Activated CD8-positive, alpha-beta T cell treated with anti-CD3 and anti-CD28 coated beads, Interleukin-2, amount 10 ng/mL, durations not matched to agents 7 days and 5 days (primary cell): ENCODE measurements around the gene SEMA3C. TPM values are rescaled to one million over a fixed set of nuclear protein-coding genes. Genes with fewer than 3 reads are reported as not detected.
A peak's percentile ranks its signal among the peaks of the same experiment; 100 is the strongest.

Source experiments
- ATAC-seq: fragments of 150-1000 bp; cut with Tn5 transposase; one replicate; pipeline ENCODE4 v1.10.0; 2021; ENCODE audit warnings: moderate library complexity
- CTCF ChIA-PET: fragments of 350-600 bp; sonication (Branson Sonifier 250); formaldehyde crosslinking; loops from one replicate; lab custom pipeline; 2021; ENCODE audit warnings: antibody characterized with exemption; lab: Charles Lee
- POLR2A ChIA-PET: fragments of 350-600 bp; sonication (Branson Sonifier 250); formaldehyde crosslinking; loops from one replicate; lab custom pipeline; 2021; ENCODE audit warnings: antibody characterized with exemption; lab: Charles Lee
- DNase-seq: peaks from one replicate; pipeline ENCODE4 v3.0.0-alpha.2; 2020
- H3K27ac Mint-ChIP-seq: one replicate; pipeline ENCODE4 v1.8.0; 2021; ENCODE audit warnings: mild to moderate bottlenecking, mixed read lengths
- H3K27me3 Mint-ChIP-seq: one replicate; pipeline ENCODE4 v1.8.0; 2021; ENCODE audit warnings: low read depth, mixed read lengths
- H3K36me3 Mint-ChIP-seq: one replicate; pipeline ENCODE4 v1.8.0; 2021; ENCODE audit warnings: low read depth, mixed read lengths
- H3K4me1 Mint-ChIP-seq: one replicate; pipeline ENCODE4 v1.8.0; 2021; ENCODE audit warnings: low read depth, mixed read lengths
- H3K4me3 Mint-ChIP-seq: one replicate; pipeline ENCODE4 v1.8.0; 2021; ENCODE audit warnings: mild to moderate bottlenecking, mixed read lengths
- H3K9me3 Mint-ChIP-seq: one replicate; pipeline ENCODE4 v1.8.0; 2022; ENCODE audit warnings: mixed read lengths; ENCODE audit not compliant: insufficient read depth
- total RNA-seq, 2 experiments: library from RNA; stranded (reverse); gene quantifications; one replicate each; pipeline ENCODE4 v1.2.3, GENCODE V29; 2021

Gene SEMA3C
- total RNA-seq: not detected

DNA sequence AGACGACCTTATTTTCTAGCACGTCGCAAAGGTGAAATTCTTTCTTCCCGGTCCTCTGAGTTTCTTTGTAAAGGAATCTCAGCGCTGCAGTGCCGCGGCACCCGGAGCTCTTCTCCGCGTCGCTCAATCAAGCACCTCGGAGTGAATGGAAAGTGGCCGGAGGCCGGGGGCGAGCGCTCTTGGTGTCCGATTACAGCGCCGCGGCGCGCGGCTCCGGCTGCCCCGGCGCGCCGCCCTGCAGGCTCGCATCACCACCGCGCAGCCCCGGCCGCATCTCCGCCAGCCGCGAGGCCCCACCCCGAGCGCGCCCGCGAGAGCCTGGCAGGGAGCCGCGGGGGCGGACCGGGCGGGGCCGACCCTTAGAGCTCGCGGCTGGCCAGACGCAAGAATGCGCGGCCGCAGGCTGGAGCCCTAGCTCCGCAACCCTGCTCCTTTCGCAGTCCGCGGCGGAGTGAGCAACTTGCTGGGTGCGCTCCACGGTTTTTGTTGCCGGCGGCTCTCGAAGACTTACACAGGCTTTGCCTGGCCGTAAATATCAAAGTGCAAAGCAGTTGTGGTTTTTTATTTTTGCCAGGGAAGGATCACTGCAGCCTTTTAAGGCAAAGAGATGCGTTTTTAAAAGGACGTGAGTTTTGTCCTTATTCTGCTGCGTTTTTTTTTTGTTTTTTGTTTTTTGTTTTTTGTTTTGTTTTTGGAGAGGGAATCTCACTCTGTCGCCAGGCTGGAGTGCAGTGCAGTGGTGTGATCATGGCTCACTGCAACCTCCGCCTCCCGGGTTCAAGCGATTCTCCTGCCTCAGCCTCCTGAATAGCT is at the start of gene SEMA3C:
Gene SEMA3C (minus strand): TSS at position 143 of the 813 bp plus-strand sequence. CDS start 2,270 bp downstream, outside the sequence.
- H3K27ac Mint-ChIP-seq: no peak within 1 kb of the TSS
- CTCF ChIA-PET: no interaction called here
- H3K9me3 Mint-ChIP-seq: no peaks in the 10 kb centered on the region
- H3K27me3 Mint-ChIP-seq: peaks cover 42% of the 10 kb centered on the region
- H3K4me1 Mint-ChIP-seq: peaks cover 8% of the 10 kb centered on the region
- DNase-seq (peak; percentile 22), ATAC-seq (peak; percentile 87)
- H3K4me3 Mint-ChIP-seq: peak within 1 kb of the TSS; percentile 44
- POLR2A ChIA-PET: no interaction called here
- H3K36me3 Mint-ChIP-seq: no peaks in the 10 kb centered on the region

GRCh38 chr7:80968606-80969005 is 49.8 kb upstream of the SEMA3C start:
- DNase-seq (no peak), ATAC-seq (no peak)
- no peaks in the 10 kb centered on the region for H3K36me3 Mint-ChIP-seq
- H3K27ac Mint-ChIP-seq: no peak overlapping the region
- H3K4me1 Mint-ChIP-seq: no peaks in the 10 kb centered on the region
- no peak overlapping the region for H3K4me3 Mint-ChIP-seq
- CTCF ChIA-PET: no interaction called here
- no peaks in the 10 kb centered on the region for H3K9me3 Mint-ChIP-seq
- H3K27me3 Mint-ChIP-seq: no peaks in the 10 kb centered on the region
- POLR2A ChIA-PET: no interaction called here

DNA sequence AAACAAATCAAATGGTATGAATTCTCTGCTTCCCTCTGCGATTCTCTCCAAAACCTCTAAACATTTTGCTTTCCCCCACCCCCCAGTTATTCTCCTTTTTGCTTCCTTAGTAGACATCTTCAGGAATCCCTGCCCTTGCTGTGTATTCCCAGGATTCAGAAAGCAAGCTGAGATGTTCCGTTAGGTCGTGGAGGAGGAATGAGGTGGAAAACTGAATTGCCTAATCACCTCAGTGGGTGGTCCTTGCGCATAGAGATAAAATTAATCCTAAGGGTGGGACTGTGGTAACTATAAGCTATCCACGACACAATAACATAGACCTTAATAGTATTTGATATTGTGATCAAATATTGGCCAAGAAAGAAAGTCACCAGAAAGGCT is 49.1 kb upstream of the SEMA3C start:
- Mint-ChIP-seq H3K9me3 (no peaks in the 10 kb centered on the region), H3K36me3 (no peaks in the 10 kb centered on the region), H3K4me1 (no peaks in the 10 kb centered on the region), H3K27me3 (no peaks in the 10 kb centered on the region), H3K27ac (no peak overlapping the region), H3K4me3 (no peak overlapping the region)
- ChIA-PET CTCF (no interaction called here), POLR2A (no interaction called here)
- no peak for ATAC-seq
- DNase-seq: no peak

- Mint-ChIP-seq H3K4me3 (no peak overlapping the region), H3K36me3 (no peaks in the 10 kb centered on the region), H3K4me1 (no peaks in the 10 kb centered on the region), H3K9me3 (no peaks in the 10 kb centered on the region), H3K27me3 (no peaks in the 10 kb centered on the region), H3K27ac (no peak overlapping the region)
- ATAC-seq (no peak), DNase-seq (no peak)
- CTCF ChIA-PET: no interaction called here
- POLR2A ChIA-PET: no interaction called here
Observed at GRCh38 chr7:80967071-80967916, 48.4 kb upstream of the SEMA3C start.

GRCh38 chr7:80960244-80960795 is 41.5 kb upstream of the SEMA3C start:
- H3K4me1 Mint-ChIP-seq: no peaks in the 10 kb centered on the region
- ATAC-seq: no peak
- H3K36me3 Mint-ChIP-seq: no peaks in the 10 kb centered on the region
- CTCF ChIA-PET: no interaction called here
- no peak overlapping the region for H3K4me3 Mint-ChIP-seq
- no peaks in the 10 kb centered on the region for H3K27me3 Mint-ChIP-seq
- H3K9me3 Mint-ChIP-seq: no peaks in the 10 kb centered on the region
- POLR2A ChIA-PET: no interaction called here
- H3K27ac Mint-ChIP-seq: no peak overlapping the region
- no peak for DNase-seq

DNA sequence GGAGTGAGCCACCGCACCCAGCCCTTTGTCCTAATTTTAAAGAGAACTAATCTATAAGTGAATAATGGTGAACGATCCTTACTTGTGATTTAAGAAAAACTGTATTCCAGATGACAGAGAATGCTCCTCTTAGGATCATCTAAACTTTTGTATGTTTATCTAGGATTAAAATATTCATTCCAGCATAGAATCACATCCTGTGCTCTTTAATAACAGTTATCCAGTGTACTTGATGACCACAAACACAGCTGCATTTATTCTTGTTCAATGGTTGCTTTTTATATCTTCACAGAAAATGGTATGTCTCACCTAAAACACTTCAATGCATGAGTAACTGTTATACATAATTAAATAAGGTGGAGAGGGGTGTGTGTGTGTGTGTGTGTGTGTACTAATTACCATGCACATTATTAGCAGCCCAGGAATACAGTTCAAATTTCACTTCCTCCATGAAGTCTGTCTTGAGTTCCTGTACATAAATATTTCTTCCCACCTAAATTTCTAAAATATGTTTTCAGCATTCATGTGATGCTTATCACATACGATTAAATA is 38.5 kb upstream of the SEMA3C start:
- no peaks in the 10 kb centered on the region for H3K9me3 Mint-ChIP-seq
- no peak for ATAC-seq
- H3K4me3 Mint-ChIP-seq: no peak overlapping the region
- ChIA-PET CTCF (no interaction called here), POLR2A (no interaction called here)
- DNase-seq: no peak
- no peaks in the 10 kb centered on the region for H3K4me1 Mint-ChIP-seq
- H3K27me3 Mint-ChIP-seq: no peaks in the 10 kb centered on the region
- no peaks in the 10 kb centered on the region for H3K36me3 Mint-ChIP-seq
- no peak overlapping the region for H3K27ac Mint-ChIP-seq

- no peak overlapping the region for H3K27ac Mint-ChIP-seq
- ChIA-PET POLR2A (no interaction called here), CTCF (no interaction called here)
- H3K27me3 Mint-ChIP-seq: no peaks in the 10 kb centered on the region
- no peak for ATAC-seq
- DNase-seq: no peak
- no peaks in the 10 kb centered on the region for H3K4me1 Mint-ChIP-seq
- H3K4me3 Mint-ChIP-seq: no peak overlapping the region
- no peaks in the 10 kb centered on the region for H3K9me3 Mint-ChIP-seq
- H3K36me3 Mint-ChIP-seq: no peaks in the 10 kb centered on the region
Observed at GRCh38 chr7:80954191-80954590, 35.3 kb upstream of the SEMA3C start.

DNA sequence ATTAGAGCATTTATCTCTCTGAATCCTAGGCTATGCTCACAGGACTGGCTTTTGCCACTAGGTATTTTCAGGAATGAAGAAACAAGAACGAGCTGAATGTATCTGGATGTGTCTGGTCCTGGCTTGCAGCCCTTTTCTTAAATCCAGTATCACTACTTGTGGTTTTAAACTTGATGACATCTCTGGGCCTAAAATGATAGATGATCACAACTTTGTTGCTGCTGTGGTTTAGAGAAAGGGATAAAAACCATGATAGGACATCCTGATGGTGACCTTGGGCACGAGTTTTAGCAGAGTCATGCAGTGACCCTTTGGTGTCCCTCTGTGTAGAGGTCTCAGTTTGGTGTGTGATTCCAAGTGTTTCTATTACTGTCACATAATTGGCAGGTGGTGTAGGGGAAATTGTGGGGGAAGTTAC is 31.7 kb upstream of the SEMA3C start:
- Mint-ChIP-seq H3K36me3 (no peaks in the 10 kb centered on the region), H3K27ac (no peak overlapping the region), H3K27me3 (no peaks in the 10 kb centered on the region), H3K4me1 (no peaks in the 10 kb centered on the region), H3K4me3 (no peak overlapping the region), H3K9me3 (no peaks in the 10 kb centered on the region)
- ChIA-PET POLR2A (no interaction called here), CTCF (no interaction called here)
- DNase-seq (no peak), ATAC-seq (no peak)

- Mint-ChIP-seq H3K27me3 (no peaks in the 10 kb centered on the region), H3K9me3 (no peaks in the 10 kb centered on the region), H3K27ac (no peak overlapping the region), H3K4me3 (no peak overlapping the region), H3K36me3 (no peaks in the 10 kb centered on the region), H3K4me1 (no peaks in the 10 kb centered on the region)
- ChIA-PET POLR2A (no interaction called here), CTCF (no interaction called here)
- DNase-seq (no peak), ATAC-seq (no peak)
Observed at GRCh38 chr7:80949449-80949848, 30.6 kb upstream of the SEMA3C start.

DNA sequence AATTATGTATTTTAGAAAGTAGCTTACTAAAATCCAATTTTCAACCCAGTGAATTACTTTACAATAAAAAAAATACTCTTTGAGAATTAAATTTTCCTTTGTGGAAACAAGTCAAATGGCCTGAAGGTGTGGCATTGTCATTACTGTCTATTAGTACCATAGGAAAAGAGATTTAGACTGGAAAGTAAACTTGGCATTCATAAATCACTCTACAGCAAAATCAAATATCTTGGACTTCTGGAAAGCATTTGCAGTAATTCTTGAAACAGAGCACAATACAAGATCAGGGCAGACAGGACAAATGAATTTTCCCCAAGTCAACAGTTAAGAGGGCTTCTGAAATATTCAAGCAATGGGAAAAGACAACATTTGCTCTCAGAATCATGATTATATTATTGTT is 28.0 kb upstream of the SEMA3C start:
- no peak for DNase-seq
- Mint-ChIP-seq H3K27ac (no peak overlapping the region), H3K27me3 (no peaks in the 10 kb centered on the region), H3K4me3 (no peak overlapping the region), H3K4me1 (no peaks in the 10 kb centered on the region), H3K36me3 (no peaks in the 10 kb centered on the region), H3K9me3 (no peaks in the 10 kb centered on the region)
- ChIA-PET CTCF (no interaction called here), POLR2A (no interaction called here)
- ATAC-seq: no peak

GRCh38 chr7:80945976-80946375 is 27.1 kb upstream of the SEMA3C start:
- no peak overlapping the region for H3K4me3 Mint-ChIP-seq
- H3K9me3 Mint-ChIP-seq: no peaks in the 10 kb centered on the region
- ATAC-seq (no peak), DNase-seq (no peak)
- no peaks in the 10 kb centered on the region for H3K36me3 Mint-ChIP-seq
- ChIA-PET POLR2A (no interaction called here), CTCF (no interaction called here)
- no peaks in the 10 kb centered on the region for H3K4me1 Mint-ChIP-seq
- H3K27ac Mint-ChIP-seq: no peak overlapping the region
- no peaks in the 10 kb centered on the region for H3K27me3 Mint-ChIP-seq

- Mint-ChIP-seq H3K9me3 (no peaks in the 10 kb centered on the region), H3K4me3 (no peak overlapping the region), H3K36me3 (no peaks in the 10 kb centered on the region), H3K27me3 (no peaks in the 10 kb centered on the region), H3K4me1 (no peaks in the 10 kb centered on the region), H3K27ac (no peak overlapping the region)
- no peak for DNase-seq
- CTCF ChIA-PET: no interaction called here
- no peak for ATAC-seq
- POLR2A ChIA-PET: no interaction called here
Observed at GRCh38 chr7:80943342-80943741, 24.5 kb upstream of the SEMA3C start.
